GM21717 (cell line): ENCODE measurements around the gene LRP1-AS.

Experiments used
- ATAC-seq: cut with Tn5 transposase; IDR thresholded peaks from one replicate; pipeline ENCODE4 v1.9.1; 2021; ENCODE audit warnings: mild to moderate bottlenecking, moderate library complexity; ENCODE audit not compliant: unreplicated experiment

Gene LRP1-AS

DNA sequence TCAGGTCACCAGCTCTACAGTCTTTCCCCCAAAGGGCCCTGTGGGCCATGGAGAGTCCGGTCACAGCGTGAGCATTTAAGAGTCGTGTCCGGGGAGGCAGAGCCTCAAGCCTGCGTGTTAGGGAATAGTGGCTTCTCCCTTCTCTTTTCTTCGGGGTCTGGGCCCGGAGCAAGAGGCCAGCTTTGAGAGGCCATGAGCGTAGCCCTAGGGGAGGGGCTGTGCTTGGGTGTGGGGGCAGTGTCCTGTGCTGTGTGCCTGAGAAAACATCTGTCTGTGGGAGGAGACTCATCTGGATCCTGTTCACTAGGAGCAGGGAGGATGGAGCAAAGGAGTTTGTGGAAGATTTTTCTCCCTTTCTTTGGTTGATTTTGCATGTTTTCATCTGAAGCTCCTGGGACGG lies 5.3 kb downstream of the LRP1-AS start:
- no peak for ATAC-seq

DNA sequence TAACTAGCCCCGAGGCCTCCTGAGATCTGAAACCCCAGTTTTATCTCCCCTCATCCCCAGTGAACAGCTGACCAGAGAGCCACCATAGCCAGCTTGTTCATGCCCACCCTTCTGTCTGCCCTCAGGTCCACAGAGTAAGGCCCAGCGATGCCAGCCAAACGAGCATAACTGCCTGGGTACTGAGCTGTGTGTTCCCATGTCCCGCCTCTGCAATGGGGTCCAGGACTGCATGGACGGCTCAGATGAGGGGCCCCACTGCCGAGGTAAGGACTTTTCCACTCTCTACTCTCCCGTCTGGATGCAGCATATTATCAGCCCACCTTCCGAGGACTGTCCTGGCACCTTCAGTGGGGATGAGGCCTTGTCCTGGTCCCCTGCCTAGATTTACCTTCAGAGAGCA lies 6.2 kb downstream of the LRP1-AS start:
- ATAC-seq: no peak

DNA sequence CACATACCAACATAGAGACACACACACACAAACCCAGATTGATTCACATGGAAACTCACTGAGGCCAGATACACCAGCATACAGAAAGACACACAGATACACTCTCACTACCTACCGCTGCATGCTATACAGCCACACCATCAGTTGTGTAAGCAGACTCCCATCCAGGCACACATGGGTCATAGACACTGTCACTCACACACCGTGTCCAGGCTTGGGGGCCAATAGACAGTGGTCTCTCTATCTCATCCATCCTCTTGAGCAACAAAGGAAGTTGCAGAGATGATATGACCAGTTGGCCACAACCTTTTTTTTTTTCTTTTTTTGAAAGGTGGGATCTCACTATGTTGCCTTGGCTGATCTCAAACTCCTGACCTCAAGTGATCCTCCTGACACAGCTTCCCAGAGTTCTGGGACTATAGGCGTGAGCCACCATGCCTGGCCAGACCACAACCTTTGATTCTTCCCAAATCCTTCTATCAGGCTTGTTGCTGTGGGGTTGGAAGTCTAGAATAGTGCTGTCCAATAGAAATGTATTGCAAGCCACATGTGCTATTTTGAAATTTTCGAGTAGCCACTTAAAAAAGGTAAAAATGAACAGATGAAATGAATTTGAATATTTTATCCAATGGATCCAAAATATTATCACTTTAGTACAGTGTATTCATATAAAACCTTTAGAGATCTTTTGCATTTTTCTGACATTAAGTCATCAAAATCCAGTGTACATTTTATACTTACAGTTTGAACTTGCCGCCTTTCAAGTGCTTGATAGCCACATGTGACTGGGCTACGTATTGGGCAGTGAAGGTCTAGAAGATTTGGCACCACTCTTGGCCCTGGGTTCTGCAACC lies 7.4 kb downstream of the LRP1-AS start:
- no peak for ATAC-seq

DNA sequence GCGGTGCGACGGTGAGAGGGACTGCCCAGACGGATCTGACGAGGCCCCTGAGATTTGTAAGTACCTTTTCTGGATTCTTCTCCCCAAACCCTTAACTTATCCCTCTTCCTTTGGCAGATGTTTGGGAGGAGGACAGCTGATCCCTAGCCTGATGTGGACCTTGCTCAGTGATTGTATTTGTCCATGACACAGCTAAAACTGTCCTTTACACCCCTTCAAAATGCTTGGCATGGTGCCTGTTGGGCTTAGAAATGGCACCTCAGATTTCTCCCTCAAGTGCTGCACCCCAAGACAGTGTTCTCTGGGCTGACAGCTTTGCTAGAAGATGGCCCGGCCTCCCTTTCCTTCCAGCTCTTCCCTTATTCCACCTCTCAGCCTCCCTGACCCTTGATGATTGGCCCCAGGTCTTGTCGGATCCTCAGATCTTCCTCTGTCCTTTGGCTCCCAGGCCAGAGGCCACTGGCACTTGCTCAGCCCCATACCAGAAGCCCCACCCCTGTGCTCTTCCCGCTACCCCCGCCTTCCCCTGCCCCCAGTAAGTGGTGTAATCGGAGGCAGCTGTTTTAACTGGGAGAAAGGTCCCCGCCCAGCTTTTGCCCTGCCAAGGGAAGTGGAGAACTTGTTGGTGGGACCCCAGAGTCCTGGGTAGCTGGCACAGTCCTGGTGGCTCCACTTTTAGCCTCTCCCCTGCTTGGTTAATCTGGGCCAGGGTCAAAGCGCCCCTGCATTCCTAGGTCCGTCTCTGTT lies 8.7 kb downstream of the LRP1-AS start:
- no peak for ATAC-seq

DNA sequence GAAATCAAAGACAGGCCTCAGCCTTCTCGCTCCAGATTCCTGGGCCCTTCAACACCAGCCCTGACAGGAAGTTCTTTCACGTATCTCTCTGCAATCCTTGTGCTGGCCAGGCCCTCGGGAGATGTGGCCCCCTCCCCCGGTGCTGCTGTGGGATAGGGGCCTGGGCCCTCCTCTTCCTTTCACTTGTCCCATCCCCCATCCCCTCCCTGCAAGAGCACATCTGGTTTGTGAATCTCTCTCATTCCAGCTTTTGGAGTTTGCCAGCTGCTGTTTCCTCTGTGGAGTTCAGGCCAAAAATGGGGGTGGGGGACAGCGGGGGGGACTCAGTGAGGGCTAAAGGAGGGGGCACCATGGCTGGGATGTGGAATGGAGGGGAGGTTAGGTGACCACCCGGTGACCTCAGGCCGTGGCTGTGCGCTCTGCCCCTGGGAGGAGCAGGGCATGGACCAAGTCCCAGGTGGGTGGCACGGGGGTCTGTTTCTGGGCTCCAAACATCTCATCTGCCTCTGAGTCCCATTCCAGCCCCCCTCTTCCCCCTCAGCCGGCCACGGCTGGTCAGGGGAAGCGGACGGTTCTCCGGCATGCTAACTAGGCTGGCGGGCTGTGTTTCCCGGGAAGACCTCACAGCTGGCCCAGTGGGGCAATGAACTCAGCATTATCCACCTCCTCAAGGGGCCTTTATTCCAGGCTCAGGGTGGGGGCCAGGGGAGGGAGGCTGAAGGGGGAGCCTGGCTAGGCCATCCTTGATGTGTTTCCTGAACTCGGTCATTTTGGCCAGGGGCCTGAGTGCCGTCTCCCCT lies 11.7 kb downstream of the LRP1-AS start:
- ATAC-seq: no peak

DNA sequence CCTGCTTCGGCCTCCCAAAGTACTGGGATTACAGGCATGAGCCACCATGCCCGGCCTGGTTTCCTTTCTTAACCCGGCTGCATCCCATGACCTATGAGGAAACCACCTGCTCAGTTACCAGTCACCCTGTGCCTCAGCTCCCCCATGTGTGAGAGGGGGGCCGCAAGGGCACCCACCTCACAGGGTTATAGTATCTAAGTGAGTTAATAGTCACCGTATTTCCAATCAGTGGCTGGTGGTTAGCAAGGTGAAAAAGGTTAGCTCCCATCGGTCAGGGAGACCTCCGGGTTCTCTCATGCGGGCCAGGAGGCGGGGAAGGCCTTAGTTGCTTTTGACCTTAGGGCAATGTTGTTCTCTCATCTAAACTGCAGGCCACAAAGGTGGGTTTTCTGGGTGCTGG lies 12.5 kb downstream of the LRP1-AS start:
- no peak for ATAC-seq

DNA sequence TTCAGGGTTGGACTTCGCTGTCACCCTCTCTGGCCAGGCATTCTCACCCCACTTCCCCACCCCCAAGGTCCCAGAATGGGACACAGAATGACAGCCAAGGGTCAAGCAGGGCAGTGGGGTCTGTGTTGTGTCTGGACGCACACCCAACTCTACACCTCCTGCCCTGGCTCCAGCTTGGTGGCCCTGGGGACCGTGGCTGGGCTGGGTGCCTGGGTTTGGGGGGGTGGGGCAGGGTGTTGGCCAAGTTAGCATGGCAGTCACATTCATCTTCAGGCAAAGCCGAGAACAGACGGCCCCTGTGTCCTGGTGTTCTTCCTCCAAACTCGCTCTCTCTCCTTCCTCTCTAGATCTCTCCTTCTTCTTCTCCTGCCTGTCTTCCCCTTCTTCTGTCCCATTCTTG lies 13.5 kb downstream of the LRP1-AS start:
- ATAC-seq: no peak

DNA sequence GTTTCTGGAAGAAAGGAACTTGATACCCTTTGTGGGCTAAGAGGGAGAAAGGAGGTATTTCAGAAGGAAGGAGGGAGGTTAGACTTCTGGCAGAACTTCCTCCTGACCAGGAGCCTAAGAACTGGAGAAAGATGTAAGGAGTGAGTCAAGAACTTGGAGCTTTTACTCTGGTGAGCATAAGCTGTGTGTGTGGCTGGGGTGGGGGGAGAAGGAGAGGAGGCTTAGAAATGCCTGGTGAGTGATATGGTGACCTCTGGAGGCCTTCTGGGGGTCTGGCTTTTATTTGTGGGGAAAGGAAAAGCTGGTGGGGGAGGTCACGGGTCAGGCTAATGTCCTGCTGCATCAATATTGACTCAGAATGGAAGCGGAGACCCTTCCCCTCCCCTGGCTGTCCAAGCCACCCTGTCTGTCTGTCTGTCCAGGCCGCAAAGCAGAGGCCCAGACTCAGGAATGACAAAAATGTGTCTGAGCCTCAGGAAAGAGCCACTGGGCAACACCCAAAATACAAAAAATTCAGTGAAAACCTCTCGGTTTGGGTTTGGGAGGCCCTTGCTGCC lies 14.3 kb downstream of the LRP1-AS start:
- no peak for ATAC-seq

DNA sequence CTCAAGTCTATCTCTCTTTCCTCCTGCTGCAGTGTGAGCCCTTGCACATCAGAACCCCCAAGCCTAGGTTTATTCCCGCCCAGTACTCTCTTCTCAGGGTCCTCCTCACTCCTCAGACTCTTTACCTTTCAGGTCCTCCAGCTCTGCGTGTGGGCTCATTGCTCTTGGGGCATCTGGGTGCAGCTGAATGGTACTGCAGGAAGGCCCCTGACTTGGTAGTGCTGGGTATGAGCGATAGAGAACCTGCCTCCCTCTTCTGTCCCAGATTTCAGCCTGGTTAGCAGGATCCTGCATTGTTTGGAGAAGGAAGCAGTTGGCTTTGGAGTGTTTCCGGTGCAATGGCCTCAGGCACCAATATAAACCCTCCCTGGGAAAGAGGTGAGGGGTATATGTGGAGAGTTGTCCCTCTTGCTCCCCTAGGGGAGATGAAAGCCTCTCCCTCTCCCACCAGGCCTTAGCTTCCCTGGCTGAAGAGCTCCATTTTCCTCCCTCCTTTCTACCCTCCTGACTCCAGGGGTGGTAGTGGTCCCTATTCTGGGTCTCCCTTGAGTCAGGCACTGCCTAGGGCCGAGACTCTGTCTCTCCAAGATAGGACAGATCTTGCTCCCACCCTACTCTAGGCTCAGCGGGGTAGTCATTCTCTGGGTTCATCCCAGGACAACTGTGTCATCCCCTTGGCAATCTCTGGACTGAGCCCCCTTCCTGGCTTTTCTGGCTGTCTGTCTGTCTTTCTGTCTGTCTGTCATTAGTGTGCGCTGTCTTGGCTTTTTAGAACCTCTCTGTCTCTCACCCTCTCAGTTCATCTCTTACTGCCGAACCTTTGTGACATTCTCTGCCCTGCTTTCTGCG lies 15.3 kb downstream of the LRP1-AS start:
- ATAC-seq: no peak

DNA sequence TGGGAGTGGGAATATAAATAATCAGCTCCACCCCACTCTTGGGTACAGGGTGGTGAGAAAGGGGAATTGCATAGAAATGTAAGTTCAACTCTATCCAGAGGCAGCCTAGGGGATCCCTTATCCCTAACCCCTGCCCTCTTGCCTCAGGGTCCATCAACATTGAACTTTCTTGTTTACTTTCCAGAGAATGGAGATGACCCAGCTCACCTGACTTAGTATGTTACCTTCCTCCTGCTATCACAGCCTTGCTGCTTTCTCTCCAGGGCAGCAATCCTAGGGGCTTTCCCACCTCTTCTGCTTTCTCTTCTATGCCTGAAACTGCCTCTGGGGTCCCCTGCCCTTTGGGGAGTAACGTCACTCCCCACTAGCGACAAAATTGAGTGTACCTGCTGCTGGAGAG lies 16.5 kb downstream of the LRP1-AS start:
- ATAC-seq: no peak

DNA sequence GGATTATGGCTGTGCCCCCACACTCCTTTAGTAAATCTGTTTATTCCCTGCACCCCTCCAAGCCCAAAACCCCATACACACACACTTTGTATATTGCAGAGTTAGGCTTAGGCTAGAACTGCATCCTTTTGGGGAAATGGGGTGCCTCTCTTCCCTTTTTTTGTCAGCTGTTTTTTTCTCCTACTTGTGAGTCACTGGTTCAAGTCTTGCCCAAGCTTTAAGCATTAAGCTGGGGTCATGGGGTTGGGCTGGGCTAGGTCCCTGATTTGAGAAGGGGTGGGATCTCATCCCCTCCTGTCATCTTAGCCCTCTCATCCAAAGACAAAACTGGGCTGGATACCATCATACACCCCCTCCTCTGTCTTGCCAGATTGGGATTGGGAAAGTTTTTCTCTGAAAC lies 17.5 kb downstream of the LRP1-AS start:
- no peak for ATAC-seq

DNA sequence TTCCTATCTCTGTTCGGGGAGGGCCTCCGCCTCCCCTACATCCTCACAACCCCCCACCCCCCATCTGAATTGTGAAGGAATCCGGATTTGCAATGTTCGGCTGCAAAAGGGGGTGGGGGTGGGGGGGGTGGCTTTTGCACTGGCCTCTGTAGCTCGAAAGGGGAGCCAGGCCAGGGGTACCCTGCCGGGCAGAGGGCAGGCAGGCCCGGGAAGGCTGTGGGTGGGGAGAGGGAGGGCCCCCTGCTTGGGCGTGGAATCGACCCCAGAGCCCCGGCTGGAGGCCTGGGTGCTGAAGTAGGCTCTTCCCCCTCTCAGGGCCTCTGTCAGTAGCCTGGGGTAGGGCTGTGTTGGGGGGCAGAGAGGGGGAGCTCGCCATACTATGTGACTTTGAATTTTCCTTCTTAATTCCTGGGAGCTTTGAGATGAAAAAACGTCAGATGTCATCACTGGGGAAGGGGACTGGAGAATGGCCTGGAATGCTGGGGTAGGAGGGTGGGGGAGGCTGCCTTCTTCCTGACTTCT lies 18.0 kb downstream of the LRP1-AS start:
- no peak for ATAC-seq

DNA sequence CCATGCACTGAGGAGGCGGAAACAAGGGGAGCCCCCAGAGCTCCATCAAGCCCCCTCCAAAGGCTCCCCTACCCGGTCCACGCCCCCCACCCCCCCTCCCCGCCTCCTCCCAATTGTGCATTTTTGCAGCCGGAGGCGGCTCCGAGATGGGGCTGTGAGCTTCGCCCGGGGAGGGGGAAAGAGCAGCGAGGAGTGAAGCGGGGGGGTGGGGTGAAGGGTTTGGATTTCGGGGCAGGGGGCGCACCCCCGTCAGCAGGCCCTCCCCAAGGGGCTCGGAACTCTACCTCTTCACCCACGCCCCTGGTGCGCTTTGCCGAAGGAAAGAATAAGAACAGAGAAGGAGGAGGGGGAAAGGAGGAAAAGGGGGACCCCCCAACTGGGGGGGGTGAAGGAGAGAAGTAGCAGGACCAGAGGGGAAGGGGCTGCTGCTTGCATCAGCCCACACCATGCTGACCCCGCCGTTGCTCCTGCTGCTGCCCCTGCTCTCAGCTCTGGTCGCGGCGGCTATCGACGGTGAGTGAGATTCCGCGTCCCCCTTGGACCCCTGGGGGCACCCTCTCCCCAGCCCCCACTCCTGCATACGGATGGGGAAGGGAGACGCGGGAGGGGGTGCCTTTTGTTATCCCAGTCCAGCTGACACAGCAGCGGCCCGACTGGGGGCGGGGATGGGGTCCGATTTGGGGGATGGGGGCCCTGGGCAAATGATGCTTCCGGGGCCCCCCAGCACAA lies 18.7 kb downstream of the LRP1-AS start:
- ATAC-seq: no peak

DNA sequence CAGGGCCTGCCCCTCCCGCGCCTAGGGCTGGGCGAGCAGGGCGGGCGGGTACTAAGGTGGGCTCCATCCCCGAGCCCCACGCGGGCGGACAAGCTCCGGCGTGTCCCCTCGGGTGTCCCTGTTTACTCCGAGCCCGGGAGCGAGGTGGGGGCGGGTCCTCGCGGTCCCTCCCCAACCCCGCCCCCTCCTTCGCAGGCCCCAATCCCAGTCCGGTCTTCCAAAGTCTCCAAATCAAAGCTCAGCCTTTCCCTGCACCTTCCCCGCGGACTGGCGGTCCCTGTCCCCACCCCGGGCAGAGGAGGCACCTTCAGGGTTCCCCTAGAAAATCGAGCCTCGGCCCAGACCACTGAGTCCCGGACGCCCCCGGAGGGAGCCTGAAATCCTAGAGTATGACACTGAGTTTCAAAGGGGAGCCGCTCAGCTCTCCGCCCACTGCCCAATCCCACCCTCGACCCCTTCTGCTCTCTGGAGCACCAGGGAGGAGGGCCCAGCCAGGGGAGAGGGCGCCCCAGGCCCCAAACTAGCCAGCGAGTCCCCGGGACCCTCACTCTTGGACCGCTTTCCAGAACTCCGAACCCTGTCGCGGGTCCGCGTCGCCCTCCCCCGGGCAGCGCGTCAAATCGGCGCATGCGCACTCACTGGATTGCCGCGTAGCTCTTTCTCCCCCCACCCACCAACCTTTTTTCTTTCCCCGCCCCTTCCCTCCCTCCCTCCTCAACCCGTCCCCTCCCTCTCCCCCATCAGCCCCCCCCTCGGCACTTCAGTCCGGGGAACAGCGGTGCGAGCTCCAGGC lies 19.5 kb downstream of the LRP1-AS start, which contains the start of gene LRP1:
Gene LRP1 (plus strand): TSS at position 758 of the 793 bp plus-strand sequence. CDS start 482 bp downstream, outside the sequence.
- ATAC-seq: no peak

DNA sequence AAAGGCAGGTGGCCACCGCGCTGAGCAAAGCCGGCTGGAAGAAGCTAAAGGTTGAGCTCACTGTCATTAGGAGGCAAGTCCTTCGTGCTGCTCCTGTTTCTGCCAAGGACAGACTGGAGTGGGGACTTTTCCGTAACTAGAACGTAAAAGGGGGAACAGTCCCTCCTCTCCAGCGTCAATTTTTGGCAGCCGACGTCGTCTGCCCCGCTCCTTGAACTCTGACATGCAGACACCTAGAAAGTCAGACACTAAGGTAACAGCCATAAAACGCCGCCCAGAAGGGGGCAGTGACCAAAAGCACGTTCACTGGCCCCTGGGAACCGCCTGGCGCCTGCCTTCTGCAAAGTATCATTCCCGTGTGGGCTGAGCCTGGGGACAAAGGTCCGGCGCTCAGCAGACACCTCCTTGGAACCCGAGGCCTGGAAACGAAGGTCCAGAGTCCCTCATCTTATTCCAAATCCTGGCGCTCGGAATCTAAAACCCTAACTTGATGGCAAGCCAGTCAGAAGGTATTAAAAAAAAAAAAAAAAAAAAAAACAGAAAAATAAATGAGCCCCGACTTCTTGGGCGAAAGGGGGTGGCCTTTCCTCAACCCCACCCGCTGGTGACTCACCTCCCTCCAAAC lies 20.2 kb downstream of the LRP1-AS start:
- no peak for ATAC-seq

DNA sequence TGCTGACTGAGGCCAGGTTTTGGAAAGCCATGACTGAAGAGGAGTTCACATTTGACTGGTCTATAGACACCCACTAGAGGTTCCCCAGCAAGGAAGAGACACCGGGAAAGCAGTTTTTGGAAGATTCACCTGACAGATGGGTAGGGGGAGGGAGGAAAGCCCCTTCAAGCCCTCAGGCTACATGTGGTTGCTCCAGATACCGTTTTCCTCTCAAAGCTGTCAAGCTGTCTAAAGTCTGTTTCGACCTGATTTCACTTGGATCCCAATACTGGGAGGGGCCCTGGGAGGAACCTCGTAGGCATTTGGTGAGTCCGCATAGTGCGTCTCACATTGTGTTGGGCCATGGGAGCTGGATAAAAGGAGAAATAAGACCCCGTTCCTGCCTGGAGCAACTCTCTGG lies 20.9 kb downstream of the LRP1-AS start:
- no peak for ATAC-seq

DNA sequence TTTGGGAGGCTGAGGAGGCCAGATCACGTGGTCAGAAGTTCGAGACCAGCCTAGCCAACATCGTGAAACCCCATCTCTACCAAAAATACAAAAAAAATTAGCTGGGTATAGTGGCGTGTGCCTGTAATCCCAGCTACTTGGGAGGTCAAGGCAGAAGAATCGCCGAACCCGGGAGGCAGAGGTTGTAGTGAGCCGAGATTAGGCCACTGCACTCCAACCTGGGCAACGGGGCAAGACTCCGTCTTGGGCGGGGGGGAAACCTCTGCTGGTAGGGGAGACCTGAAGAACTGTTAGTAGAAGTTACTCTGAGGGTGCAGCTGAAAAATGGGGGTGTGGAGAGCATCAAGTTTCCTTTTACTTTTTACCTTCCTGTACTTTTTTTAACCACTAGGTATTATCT lies 21.4 kb downstream of the LRP1-AS start:
- no peak for ATAC-seq

DNA sequence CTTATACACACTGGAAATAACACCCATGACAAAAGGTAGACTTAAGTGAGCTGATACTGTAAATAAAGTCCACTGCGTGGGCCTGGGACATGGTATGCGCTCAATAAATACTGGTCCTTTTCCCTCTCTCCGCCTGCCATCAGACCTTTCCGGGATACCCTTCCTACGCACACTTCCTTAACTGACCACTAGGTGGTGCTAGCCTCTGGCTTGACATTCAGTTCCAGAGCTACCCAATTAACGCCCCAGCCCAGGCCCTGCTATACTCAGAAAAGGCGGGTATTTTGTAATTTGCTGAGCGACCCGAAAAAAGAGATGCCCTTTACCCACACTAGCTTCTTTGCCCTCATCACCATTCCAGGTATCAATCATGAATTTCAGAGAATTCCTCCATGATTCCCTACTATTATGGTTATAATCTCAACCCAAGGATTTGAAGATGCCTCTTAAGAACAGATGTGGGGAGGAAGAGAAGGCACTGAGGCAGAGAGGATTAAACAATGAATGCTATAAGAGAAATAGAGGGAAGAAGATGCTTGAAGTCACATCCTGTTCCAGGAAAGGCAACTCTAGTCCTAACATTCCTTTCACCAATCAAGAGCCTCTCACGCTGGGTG lies 23.1 kb downstream of the LRP1-AS start:
- no peak for ATAC-seq
